ENCODE data around the gene PTPRR. TPM values are rescaled to one million over a fixed set of nuclear protein-coding genes. Genes with fewer than 3 reads are reported as not detected.

The PTPRR gene
- total and polyA plus RNA-seq, 4 donors: 0.02 to 0.08 TPM; not detected in 2

DNA sequence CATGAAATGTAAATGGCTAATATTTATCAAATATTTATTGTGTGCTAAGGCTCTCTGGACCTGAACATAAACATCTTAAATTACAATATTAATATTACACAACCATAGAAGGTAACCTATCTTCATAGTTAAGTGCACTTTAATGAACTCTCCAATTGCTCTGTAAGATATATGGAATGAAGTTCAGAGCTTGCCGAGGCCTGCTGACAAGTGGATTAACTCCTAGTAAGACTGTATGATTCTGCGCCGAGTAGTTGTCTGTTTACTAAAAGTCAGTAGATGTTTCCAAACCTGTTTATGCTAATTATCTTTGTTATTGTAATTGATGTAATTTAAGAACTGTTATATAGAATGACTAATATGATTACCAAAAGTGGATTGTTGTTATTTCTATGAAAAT lies 77.2 kb downstream of the PTPRR start:
- Histone ChIP-seq H3K36me3 (ENCODE audit: control insufficient read depth in 4 of 4, insufficient read depth in 3 of 4, low read depth in 1 of 4, low read length in 3 of 4) (no peaks in the 10 kb centered on the region), H3K9ac (ENCODE audit: low read depth in 1 of 2, low read length in 2 of 2) (no peak overlapping the region), H3K9me3 (ENCODE audit: control insufficient read depth in 4 of 4, low read length in 3 of 4) (no peaks in the 10 kb centered on the region), H3K27me3 (ENCODE audit: control insufficient read depth in 4 of 4, insufficient read depth in 4 of 4, low read length in 3 of 4) (no peaks in the 10 kb centered on the region), H3K4me1 (ENCODE audit: control insufficient read depth in 4 of 4, insufficient read depth in 4 of 4, low read length in 3 of 4) (no peaks in the 10 kb centered on the region), H3K27ac (ENCODE audit: low read depth in 1 of 2, low read length in 2 of 2) (no peak overlapping the region), H3K4me3 (ENCODE audit: low read depth in 1 of 3, low read length in 3 of 3) (no peak overlapping the region)
- TF ChIP-seq JUND (IDR thresholded peaks at IDR 0.05) (no peak), FOXA1 (IDR thresholded peaks at IDR 0.05) (no peak), EGR1 (IDR thresholded peaks at IDR 0.05; ENCODE audit: low read depth in 2 of 2) (no peak)
- TF ChIP-seq, protein P1, sequence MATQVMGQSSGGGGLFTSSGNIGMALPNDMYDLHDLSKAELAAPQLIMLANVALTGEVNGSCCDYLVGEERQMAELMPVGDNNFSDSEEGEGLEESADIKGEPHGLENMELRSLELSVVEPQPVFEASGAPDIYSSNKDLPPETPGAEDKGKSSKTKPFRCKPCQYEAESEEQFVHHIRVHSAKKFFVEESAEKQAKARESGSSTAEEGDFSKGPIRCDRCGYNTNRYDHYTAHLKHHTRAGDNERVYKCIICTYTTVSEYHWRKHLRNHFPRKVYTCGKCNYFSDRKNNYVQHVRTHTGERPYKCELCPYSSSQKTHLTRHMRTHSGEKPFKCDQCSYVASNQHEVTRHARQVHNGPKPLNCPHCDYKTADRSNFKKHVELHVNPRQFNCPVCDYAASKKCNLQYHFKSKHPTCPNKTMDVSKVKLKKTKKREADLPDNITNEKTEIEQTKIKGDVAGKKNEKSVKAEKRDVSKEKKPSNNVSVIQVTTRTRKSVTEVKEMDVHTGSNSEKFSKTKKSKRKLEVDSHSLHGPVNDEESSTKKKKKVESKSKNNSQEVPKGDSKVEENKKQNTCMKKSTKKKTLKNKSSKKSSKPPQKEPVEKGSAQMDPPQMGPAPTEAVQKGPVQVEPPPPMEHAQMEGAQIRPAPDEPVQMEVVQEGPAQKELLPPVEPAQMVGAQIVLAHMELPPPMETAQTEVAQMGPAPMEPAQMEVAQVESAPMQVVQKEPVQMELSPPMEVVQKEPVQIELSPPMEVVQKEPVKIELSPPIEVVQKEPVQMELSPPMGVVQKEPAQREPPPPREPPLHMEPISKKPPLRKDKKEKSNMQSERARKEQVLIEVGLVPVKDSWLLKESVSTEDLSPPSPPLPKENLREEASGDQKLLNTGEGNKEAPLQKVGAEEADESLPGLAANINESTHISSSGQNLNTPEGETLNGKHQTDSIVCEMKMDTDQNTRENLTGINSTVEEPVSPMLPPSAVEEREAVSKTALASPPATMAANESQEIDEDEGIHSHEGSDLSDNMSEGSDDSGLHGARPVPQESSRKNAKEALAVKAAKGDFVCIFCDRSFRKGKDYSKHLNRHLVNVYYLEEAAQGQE (IDR thresholded peaks at IDR 0.05): no peak
- TF ChIP-seq, protein P2, sequence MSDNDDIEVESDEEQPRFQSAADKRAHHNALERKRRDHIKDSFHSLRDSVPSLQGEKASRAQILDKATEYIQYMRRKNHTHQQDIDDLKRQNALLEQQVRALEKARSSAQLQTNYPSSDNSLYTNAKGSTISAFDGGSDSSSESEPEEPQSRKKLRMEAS (IDR thresholded peaks at IDR 0.05): no peak
- no peak for DNase-seq (ENCODE audit: low spot score)
- WGBS: 87% methylated on average over 3 of the region's 3 CpGs

DNA sequence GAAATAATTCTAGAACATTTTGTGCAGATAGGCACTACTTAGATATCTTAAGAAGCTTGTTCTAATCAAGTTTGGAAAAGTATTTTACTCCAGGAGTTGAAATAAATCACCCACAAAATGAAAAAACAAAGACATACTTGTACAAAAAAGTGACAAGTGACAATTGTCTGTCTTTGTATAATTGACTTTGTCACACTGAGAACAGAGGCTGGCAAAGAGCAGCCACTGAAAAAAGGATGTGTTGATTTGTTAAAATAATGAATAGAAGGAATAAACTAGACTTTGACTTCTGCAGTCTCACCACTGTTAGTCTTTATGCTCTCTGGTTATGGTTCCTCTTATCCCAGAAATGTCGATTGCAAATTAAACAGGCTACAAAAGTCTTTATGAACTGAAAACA lies 77.6 kb downstream of the PTPRR start:
- Histone ChIP-seq H3K27me3 (ENCODE audit: control insufficient read depth in 4 of 4, insufficient read depth in 4 of 4, low read length in 3 of 4) (no peaks in the 10 kb centered on the region), H3K4me3 (ENCODE audit: low read depth in 1 of 3, low read length in 3 of 3) (no peak overlapping the region), H3K36me3 (ENCODE audit: control insufficient read depth in 4 of 4, insufficient read depth in 3 of 4, low read depth in 1 of 4, low read length in 3 of 4) (no peaks in the 10 kb centered on the region), H3K9me3 (ENCODE audit: control insufficient read depth in 4 of 4, low read length in 3 of 4) (no peaks in the 10 kb centered on the region), H3K4me1 (ENCODE audit: control insufficient read depth in 4 of 4, insufficient read depth in 4 of 4, low read length in 3 of 4) (no peaks in the 10 kb centered on the region), H3K9ac (ENCODE audit: low read depth in 1 of 2, low read length in 2 of 2) (no peak overlapping the region), H3K27ac (ENCODE audit: low read depth in 1 of 2, low read length in 2 of 2) (no peak overlapping the region)
- WGBS: 90% methylated on average over 1 of the region's 1 CpG
- no peak for TF ChIP-seq HNF4G (IDR thresholded peaks at IDR 0.05)
- no peak for TF ChIP-seq GABPA (IDR thresholded peaks at IDR 0.05 in 1 of 2, conservative IDR thresholded peaks at IDR 0.05 in 1 of 2)
- no peak for TF ChIP-seq RXRA (IDR thresholded peaks at IDR 0.05)
- TF ChIP-seq NR2F2 (IDR thresholded peaks at IDR 0.05): no peak
- TF ChIP-seq TAF1 (conservative IDR thresholded peaks at IDR 0.05): no peak
- no peak for TF ChIP-seq YY1 (IDR thresholded peaks at IDR 0.05)
- no peak for TF ChIP-seq HNF4A (conservative IDR thresholded peaks at IDR 0.05)
- TF ChIP-seq FOXA1 (IDR thresholded peaks at IDR 0.05): no peak
- TF ChIP-seq, protein P2 (IDR thresholded peaks at IDR 0.05): no peak
- no peak for TF ChIP-seq EGR1 (IDR thresholded peaks at IDR 0.05; ENCODE audit: low read depth in 2 of 2)
- TF ChIP-seq, protein P1 (IDR thresholded peaks at IDR 0.05): no peak
- TF ChIP-seq, protein P3, sequence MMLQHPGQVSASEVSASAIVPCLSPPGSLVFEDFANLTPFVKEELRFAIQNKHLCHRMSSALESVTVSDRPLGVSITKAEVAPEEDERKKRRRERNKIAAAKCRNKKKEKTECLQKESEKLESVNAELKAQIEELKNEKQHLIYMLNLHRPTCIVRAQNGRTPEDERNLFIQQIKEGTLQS (IDR thresholded peaks at IDR 0.05): no peak
- no peak for TF ChIP-seq FOXA2 (IDR thresholded peaks at IDR 0.05)
- TF ChIP-seq, protein P4, sequence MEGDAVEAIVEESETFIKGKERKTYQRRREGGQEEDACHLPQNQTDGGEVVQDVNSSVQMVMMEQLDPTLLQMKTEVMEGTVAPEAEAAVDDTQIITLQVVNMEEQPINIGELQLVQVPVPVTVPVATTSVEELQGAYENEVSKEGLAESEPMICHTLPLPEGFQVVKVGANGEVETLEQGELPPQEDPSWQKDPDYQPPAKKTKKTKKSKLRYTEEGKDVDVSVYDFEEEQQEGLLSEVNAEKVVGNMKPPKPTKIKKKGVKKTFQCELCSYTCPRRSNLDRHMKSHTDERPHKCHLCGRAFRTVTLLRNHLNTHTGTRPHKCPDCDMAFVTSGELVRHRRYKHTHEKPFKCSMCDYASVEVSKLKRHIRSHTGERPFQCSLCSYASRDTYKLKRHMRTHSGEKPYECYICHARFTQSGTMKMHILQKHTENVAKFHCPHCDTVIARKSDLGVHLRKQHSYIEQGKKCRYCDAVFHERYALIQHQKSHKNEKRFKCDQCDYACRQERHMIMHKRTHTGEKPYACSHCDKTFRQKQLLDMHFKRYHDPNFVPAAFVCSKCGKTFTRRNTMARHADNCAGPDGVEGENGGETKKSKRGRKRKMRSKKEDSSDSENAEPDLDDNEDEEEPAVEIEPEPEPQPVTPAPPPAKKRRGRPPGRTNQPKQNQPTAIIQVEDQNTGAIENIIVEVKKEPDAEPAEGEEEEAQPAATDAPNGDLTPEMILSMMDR (IDR thresholded peaks at IDR 0.05; ENCODE audit: low read depth, low read length, missing input control): no peak
- TF ChIP-seq, protein P5, sequence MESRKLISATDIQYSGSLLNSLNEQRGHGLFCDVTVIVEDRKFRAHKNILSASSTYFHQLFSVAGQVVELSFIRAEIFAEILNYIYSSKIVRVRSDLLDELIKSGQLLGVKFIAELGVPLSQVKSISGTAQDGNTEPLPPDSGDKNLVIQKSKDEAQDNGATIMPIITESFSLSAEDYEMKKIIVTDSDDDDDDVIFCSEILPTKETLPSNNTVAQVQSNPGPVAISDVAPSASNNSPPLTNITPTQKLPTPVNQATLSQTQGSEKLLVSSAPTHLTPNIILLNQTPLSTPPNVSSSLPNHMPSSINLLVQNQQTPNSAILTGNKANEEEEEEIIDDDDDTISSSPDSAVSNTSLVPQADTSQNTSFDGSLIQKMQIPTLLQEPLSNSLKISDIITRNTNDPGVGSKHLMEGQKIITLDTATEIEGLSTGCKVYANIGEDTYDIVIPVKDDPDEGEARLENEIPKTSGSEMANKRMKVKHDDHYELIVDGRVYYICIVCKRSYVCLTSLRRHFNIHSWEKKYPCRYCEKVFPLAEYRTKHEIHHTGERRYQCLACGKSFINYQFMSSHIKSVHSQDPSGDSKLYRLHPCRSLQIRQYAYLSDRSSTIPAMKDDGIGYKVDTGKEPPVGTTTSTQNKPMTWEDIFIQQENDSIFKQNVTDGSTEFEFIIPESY (IDR thresholded peaks at IDR 0.05): no peak
- no peak for DNase-seq (ENCODE audit: low spot score)

Data from liver (tissue), 9 donors.